Tibial nerve (tissue), 3 donors: ENCODE measurements around the gene DDX25.

Source experiments
- EP300 ChIP-seq, 2 donors: sonication (generic); formaldehyde crosslinking; IDR thresholded peaks; one replicate each; pipeline ENCODE4 v1.6.1; 2017; ENCODE audit warnings: antibody characterized with exemption in 2 of 2, mild to moderate bottlenecking in 1 of 2
- POLR2A ChIP-seq, 2 donors: fragments of 450-650 bp; IDR thresholded peaks; one replicate each; pipeline ENCODE4 v1.6.1; 2017; ENCODE audit warnings: antibody characterized with exemption in 2 of 2, mild to moderate bottlenecking in 2 of 2, moderate library complexity in 2 of 2

- TF ChIP-seq POLR2A (IDR thresholded peaks at IDR 0.05) (no peak), EP300 (IDR thresholded peaks at IDR 0.05) (no peak)
Observed at GRCh38 chr11:125943661-125944349, 39.5 kb downstream of the DDX25 start.
